C1 segment of cervical spinal cord (tissue), 14 donors: ENCODE results near the gene MT1F.
"Not testable (repeated sequence)": the region's sequence is repeated elsewhere in the genome, so short reads cannot be mapped to it uniquely, and the experiment has no call there.

Source experiments
- DNase-seq, 14 donors: peaks; one replicate each; lab custom pipeline; 2025; lab: John Stamatoyannopoulos, UW

Gene MT1F

DNA sequence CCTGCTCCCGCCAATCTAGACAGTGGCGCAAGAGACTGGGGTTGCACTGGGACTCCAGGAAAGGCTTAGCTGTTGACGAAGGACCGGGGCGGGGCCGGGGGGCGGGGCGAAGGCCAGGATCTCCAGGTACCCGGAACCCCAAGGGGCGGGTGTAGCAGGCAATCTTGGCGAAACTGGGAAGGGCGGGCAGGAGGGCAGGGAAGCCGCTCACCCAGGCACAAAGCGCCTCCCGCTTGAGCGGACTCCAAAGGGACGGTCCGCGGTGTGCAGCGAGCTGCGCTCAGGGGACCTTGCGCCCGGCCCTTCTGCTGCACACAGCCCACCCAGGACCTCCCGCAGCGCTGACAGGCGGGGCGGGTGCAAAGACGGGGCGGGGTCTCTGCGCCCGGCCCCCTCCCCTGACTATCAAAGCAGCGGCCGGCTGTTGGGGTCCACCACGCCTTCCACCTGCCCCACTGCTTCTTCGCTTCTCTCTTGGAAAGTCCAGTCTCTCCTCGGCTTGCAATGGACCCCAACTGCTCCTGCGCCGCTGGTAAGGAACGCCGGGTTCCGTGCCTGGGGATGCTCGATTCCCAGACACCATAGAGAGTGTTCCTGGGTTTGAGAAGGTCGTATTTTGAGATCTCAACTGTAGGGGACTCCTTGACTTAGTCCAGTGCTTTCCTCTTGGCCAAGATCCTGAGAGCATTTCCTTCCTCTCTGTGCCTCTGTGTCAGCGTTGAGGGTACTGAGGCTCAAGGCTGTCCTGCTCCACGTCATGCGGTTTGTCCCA, at the start of gene MT1F:
TSS of gene MT1F (plus strand) at position 405 of the 772 bp plus-strand sequence. CDS start at position 505, 100 bp downstream.
- peak in 10 of 14 donors; percentile 15 to 90 (median 36) for DNase-seq

DNA sequence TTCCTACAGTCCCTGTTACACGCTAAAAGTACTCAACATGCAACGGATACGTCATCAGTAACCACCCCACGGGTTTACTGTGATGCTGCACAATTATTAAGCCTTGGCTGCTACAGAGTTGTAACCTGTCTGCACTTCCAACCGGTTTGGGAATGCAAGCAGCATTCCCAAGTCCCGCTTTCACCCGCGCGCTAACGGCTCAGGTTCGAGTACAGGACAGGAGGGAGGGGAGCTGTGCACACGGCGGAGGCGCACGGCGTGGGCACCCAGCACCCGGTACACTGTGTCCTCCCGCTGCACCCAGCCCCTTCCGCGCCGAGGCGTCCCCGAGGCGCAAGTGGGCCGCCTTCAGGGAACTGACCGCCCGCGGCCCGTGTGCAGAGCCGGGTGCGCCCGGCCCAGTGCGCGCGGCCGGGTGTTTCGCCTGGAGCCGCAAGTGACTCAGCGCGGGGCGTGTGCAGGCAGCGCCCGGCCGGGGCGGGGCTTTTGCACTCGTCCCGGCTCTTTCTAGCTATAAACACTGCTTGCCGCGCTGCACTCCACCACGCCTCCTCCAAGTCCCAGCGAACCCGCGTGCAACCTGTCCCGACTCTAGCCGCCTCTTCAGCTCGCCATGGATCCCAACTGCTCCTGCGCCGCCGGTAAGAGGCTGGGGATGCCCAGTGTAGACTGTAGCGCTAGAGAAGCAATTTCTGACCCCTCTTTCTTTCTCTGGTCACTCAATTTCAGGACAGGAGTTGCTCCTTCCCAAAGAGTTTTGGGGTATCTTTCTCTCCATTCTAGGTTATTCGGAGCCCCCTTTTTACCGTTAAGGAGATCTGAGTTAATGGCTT, 49.5 kb upstream of the MT1F start, which contains the start of gene MT2A:
TSS of gene MT2A (plus strand) at position 542 of the 833 bp plus-strand sequence. CDS start at position 614, 72 bp downstream.
- peak in 13 of 14 donors; percentile 50 to 93 (median 78) for DNase-seq

DNA sequence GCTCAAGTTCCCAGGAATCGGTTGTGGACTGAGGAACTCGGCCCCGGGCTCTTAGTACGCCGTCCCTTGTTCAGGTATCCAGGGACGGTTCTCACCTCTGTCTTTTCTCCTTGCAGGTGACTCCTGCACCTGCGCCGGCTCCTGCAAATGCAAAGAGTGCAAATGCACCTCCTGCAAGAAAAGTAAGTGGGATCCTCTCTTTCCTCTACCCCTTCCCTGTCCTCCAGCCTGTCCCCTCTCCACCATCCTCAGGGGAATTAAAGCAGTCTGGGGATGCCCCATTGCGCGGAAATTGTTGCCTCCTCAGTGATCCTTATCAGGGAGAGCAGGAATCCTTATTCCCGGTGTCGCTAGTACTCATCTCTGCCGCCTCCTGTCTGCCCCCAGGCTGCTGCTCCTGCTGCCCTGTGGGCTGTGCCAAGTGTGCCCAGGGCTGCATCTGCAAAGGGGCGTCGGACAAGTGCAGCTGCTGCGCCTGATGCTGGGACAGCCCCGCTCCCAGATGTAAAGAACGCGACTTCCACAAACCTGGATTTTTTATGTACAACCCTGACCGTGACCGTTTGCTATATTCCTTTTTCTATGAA, 48.8 kb upstream of the MT1F start:
- DNase-seq: peak in 6 of 14 donors; percentile 25 to 70 (median 51)

DNA sequence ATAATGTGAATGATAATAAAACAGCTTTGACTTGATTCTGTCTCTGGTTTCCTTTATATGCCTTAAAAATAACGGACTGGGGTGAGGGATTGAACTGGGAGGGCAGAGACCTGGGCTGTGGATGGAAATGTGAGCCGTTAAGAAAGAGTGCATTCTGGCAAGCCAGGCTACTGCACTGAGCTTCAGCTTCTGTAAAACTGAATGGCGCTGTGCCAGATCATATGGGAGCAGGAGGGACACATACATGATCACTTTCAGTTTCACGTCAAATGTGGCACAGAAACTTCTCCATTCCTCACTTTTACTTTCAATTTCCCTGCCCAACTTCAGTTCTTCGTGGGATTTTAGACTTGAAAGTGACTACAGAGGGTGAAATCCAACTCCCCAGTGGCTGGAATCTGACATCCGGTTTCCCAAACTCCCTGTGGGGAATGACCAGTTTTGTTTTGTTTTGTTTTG, 48.3 kb upstream of the MT1F start:
- peak in 12 of 14 donors; percentile 18 to 62 (median 46) for DNase-seq

DNA sequence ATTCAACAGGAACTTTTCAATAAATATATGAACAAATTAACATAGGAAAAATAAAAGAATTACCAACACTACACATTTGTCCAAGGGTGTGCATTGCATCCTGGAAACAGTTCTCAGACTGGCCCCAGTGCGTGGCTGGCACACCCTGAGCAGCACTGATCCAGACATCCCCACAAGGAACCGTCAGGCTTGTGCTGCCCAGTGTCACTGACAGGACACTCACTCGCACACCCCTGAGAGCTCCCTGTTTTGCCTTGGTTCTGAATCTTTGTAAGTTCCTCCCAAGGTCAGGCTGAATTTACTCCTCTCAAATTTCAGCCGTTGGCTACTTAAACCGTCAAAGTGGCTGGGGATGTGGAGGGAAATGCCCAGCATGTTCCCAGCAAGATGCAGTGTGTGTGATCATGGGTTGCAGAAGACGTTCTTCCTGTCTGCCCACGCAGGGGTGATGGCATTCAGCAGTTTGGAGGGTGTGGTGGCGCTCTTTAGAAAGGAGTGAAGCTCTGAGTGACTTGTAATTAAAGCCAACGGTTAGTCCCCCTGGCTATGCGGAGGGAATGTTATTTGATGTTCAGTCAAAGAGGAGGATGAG, 47.6 kb upstream of the MT1F start:
- DNase-seq: peak in 12 of 14 donors; percentile 11 to 82 (median 48)

DNA sequence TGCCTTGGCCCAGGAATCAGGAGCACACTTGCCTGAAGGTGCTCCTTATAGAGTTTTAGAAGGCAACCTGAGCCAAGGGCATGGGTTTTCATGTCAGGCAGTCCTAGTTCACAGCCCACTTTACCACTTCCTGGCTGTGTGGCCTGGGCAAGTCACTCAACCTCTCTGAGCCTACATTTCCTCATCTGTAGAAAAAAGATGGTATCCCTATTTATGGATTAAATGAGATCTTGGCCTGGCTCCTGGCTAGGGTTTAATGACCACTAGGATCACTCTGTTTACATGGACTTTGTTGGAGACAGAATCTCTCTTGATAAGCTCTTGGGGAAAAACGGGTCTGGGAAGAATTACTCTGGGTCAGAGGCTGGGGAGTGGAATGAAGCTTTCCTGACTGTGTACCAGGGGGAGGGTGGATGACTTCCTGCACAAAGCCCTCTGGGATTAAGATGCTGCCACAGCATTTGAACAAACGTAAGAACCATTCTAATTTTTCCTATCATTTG, 47.1 kb upstream of the MT1F start:
- DNase-seq: no peak

DNA sequence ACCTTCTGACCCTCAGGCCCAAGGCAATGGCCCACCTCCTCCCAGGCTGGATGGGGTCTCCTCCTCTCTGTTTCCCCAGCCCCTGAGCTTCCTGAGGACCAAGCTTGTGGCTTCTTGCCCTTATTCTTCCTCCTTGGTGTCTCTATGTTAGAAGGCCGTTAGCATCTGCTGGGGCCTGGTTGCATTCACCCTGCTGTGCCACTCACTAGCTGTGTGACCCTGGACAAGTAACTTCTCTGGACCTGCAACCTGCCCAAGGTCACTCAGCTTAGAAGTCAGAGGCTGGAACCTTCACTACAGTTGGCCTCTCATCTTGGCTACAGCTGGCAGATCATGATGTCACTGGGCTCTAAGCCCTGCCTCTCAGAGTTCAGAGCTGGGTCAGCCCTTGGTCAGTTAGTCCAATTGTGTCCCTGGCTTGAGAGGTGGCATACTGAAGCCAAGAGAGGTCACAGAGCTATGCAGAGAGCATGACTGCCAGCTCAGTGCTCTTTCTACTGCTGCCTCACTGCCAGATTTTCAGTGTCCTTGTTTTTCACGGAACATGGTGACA, 46.4 kb upstream of the MT1F start:
- DNase-seq: peak in 7 of 14 donors; percentile 20 to 76 (median 46)

DNA sequence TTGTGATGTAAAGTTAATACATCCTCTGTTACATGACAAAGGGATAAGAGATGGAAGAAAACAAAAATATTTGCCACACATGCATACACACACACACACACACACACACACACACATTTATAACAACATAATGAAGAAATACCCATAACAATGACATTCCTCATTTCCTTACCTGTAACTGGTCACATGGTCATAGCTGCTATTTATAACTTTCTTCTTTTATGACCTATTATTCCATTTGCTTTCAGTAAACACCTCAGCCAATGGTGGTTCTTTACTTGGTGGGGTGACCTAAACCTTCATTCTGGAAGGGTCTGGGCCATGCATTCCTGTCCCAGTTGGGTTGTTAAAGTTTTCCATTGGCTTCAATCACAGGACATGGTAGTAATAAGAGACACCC, 44.1 kb upstream of the MT1F start:
- DNase-seq: no peak

DNA sequence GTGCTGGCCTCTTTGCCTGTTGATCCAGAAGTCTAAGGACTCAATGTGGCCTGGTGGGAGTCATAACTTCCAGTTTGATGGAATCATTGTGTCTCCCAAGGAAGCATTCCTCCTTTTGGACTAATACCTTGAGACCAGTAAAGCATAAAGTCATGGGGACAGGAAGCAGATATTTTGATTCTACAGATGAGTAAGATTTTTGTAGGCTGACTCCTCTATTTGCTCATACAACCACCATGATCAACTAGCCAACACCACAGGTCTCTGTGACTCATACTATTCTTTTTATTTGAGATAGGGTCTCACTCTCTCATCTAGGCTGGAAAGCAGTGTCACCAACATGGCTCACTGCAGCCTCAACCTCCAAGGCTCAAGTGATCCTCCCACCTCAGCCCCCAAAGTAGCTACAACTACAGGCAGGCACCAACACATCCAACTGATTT, 43.2 kb upstream of the MT1F start:
- no peak for DNase-seq

DNA sequence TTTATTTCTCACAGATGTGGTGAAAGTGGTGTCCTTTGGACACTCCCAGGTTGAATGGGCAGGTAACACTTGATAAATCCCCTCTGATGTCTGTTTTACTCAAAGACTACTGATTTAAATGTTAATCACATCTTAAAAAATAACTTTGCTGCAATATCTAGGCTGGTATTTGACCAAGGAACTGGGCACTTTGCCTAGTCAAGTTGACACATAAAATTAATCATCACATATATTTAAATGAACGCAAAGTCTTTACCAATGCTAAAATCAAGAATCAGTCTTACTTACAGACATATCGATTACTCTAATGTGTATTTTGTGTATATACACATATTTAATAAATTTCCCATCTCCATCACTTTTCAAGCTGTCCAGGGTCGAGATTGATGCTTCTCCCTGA, 42.4 kb upstream of the MT1F start:
- DNase-seq: no peak

DNA sequence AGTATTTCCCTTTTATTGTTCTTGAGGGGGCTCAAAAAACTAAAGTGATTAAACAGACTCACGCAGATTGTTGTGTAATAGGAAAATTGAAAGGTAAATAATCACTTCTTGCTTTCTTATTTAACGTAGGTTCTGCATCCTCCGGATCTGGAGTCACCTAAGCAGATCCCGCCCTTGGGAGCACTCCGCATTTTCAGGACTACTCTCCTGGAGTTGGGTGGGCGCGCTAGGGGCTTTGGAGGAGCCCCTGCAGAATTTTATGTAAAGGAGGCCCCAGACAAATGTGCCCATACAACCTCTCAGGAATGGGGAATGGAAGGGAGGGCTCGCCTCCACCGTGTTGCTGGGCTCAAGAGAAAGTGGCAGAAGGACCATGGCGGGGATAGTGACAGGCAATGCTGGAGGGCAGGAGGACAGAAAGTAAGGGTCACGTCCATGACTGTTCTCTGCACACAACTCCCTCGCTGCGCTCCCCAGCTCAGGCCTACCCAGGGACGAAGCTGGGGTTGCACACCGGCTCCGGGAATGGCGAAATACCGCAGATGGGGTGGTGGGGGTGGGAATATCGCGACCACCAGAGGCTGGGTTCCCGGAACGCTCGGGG, 41.0 kb upstream of the MT1F start:
- no peak for DNase-seq

DNA sequence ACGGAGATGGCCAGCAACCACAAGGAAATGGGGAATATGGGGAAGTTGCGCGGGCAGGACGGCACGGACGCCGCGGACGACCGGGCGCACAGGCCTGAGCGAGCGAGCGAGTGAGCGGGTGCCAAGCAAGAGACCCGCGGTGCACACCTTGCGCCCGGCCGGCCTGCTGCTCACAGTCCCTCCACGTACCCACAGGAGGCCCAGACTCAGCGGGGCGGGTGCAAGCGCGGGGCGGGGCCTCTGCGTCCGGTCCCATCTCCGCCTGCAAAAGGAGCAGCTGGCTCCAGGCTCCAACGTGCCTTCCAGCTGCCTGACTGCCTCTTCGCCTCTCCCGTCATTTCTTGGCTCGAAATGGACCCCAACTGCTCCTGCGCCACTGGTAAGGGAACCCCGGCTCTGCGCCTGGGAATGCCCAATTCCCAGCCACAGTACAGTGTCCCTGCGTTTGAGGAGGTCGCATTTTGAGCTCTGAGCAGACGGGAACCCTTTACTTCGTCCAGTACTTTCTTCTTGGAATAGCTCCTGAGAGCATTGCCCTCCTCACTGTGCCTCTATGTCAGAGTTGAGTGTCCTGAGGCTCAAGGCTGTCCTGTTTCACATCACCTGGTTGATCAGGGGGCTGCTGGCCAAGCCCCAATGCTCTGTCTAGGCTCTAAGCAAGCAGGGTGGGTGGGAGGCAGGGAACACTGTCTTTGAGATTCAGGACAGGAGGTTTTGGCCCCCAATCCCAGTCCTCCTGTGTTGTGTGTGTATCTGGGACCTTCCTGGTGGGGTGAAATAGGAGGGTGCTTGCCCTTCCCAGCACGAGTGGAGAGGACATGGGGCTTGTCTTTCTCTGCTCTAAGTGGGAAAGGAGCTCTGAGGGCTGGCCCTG, 40.3 kb upstream of the MT1F start:
- DNase-seq: peak in 6 of 14 donors; percentile 8 to 54 (median 40)

DNA sequence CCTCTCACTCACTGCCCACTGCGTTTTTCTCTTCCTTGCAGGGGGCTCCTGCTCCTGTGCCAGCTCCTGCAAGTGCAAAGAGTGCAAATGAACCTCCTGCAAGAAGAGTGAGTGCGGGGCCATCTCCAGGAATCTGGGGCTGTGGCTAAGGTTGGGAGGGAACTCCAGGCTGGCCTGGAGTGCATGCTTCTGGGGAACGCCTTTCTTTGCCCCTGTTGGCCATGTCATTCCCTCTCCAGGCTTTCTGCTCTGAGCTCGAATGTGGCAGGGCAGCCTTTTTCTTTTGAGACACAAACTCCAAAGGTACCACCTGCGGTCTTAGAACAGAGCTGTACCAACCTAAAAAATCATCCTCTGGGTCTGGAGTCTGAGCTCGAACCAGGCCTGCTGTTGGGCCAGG, 39.6 kb upstream of the MT1F start:
- DNase-seq: no peak

DNA sequence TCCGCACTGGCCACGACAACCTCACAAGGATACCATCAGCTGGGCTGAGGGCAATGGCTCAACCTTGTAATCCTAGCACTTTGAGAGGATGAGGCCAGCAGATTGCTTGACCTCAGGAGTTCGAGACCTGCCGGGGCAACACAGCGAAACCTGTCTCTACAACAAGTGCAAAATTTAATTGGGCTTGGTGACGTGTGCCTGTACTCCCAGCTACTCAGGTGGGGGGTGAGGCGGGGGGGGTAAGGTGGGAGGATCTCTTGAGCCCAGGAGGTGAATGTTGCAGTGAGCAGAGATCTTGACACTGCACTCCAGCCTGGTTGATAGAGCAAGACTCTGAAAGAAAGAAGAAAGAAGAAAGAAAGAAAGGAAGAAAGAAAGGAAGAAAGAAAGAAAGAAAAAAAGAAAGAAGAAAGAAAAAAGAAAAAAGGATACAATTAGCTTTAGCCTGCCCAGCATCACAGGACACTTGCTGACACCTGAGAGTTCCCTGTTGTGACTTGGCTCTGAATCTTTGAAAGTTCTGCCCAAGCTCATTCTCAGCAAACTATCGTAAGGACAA, 37.3 kb upstream of the MT1F start:
- DNase-seq: no peak

DNA sequence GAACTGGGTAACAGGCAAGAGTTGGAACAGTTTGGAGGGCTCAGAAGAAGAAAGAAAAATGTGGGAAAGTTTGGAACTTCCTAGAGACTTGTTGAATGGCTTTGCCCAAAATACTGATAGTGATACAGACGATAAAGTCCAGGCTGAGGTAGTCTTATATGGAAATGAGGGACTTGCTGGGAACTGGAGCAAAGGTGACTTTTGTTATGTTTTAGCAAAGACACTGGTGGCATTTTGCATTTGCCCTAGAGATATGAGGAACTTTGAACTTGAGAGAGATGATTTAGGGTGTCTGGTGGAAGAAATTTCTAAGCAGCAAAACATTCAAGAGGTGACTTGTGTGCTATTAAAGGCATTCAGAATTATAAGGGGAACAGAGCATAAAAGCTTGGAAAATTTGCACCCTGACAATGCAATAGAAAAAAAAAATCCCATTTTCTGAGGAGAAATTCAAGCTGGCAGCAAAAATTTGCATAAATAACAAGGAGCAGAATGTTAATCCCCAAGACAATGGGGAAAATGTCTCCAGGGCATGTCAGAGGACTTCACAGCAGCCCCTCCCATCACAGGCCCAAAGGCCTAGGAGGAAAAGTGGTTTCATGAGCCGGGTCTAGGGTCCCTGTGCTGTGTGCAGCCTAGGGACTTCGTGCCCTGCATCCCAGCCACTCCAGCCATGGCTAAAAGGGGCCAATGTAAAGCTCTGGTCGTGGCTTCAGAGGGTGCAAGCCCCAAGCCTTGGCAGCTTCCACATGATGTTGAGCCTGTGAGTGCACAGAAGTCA, 35.9 kb upstream of the MT1F start:
- DNase-seq: not testable (repeated sequence)

DNA sequence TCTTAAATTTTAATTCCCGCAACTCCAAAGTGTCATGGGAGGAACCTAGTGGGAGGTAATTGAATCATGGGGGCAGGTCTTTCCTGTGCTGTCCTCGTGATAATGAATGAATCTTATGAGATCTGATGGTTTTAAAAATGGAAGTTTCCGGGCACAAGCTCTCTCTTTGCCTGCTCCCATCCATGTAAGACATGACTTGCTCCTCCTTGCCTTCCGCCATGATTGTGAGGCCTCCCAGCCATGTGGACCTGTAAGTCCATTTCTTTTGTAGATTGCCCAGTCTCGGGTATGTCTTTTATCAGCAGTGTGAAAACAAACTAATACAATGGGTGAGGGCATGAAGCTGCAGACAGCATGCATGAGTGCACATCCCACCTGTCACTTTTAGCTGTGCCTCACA, 34.6 kb upstream of the MT1F start:
- DNase-seq: not testable (repeated sequence)

DNA sequence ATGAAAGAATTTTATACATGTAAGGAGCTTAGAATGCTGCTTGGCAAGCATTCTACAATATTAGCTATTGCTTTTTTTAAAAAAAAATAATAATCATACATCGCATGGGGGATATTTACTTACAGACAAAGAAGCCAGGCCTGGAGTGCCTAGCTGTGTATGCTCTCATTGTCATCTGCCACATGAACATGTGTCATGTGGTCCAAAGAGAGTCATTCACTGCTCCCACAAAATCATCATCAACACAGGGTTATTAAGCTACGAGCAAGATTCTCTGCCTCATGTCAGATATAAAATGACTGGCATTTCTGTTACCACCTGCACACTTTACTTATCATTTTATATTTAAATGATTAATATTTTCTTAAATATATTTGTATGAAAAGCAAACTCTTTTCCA, 34.1 kb upstream of the MT1F start:
- no peak for DNase-seq
